Brain microvascular endothelial cell (primary cell): Measurements from ENCODE around the gene RNU6-8.
A peak's percentile ranks its signal among the peaks of the same experiment; 100 is the strongest.

Experiments
- DNase-seq: peaks from one replicate; pipeline ENCODE4 v3.0.0-alpha.2; 2020
- H3K27ac ChIP-seq: fragments of 250-450 bp; sonication (Bioruptor Pico); 2 replicates; pipeline ENCODE4 v1.5.1; 2020; ENCODE audit warnings: mild to moderate bottlenecking, moderate library complexity
- H3K27me3 ChIP-seq: fragments of 250-450 bp; sonication (Bioruptor Pico); replicated peaks from 2 replicates; pipeline ENCODE4 v1.5.1; 2020; ENCODE audit warnings: mild to moderate bottlenecking
- H3K36me3 ChIP-seq: fragments of 250-450 bp; sonication (Bioruptor Pico); replicated peaks from 2 replicates; pipeline ENCODE4 v1.5.1; 2020; ENCODE audit warnings: mild to moderate bottlenecking
- H3K4me3 ChIP-seq: 2 replicates; pipeline ENCODE4 v1.5.1; 2011; ENCODE audit warnings: low read depth, mild to moderate bottlenecking, control low read depth, low read length, moderate library complexity
- in situ Hi-C: cut with HindIII; loops from 2 replicates; pipeline ENCODE4 v1.10.0; 2017; ENCODE audit warnings: low sequenced_read_pairs, low pct_ligation_motif_present
- TF ChIP-seq, protein P1 (sequence below): IDR thresholded peaks from 2 replicates; pipeline ENCODE4 v1.5.1; 2011; ENCODE audit warnings: low read depth, mild to moderate bottlenecking, moderate library complexity, low read length, control low read depth, inconsistent platforms; ENCODE audit errors: missing control alignments

RNU6-8 gene

GRCh38 chr14:32212833-32213232 is 9.8 kb upstream of the RNU6-8 start:
- no peaks in the 10 kb centered on the region for H3K36me3 ChIP-seq
- no peak for DNase-seq
- TF ChIP-seq, protein P1, sequence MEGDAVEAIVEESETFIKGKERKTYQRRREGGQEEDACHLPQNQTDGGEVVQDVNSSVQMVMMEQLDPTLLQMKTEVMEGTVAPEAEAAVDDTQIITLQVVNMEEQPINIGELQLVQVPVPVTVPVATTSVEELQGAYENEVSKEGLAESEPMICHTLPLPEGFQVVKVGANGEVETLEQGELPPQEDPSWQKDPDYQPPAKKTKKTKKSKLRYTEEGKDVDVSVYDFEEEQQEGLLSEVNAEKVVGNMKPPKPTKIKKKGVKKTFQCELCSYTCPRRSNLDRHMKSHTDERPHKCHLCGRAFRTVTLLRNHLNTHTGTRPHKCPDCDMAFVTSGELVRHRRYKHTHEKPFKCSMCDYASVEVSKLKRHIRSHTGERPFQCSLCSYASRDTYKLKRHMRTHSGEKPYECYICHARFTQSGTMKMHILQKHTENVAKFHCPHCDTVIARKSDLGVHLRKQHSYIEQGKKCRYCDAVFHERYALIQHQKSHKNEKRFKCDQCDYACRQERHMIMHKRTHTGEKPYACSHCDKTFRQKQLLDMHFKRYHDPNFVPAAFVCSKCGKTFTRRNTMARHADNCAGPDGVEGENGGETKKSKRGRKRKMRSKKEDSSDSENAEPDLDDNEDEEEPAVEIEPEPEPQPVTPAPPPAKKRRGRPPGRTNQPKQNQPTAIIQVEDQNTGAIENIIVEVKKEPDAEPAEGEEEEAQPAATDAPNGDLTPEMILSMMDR = no peak
- no peaks in the 10 kb centered on the region for H3K27me3 ChIP-seq
- H3K27ac ChIP-seq = no peak overlapping the region
- in situ Hi-C loops = no loop called here
- no peak overlapping the region for H3K4me3 ChIP-seq

GRCh38 chr14:32211068-32211404 is 8.0 kb upstream of the RNU6-8 start:
- no peak for DNase-seq
- Histone ChIP-seq H3K27me3 (no peaks in the 10 kb centered on the region), H3K4me3 (no peak overlapping the region), H3K36me3 (no peaks in the 10 kb centered on the region), H3K27ac (no peak overlapping the region)
- TF ChIP-seq, protein P1 = peak; percentile 8
- in situ Hi-C loops = no loop called here

DNA sequence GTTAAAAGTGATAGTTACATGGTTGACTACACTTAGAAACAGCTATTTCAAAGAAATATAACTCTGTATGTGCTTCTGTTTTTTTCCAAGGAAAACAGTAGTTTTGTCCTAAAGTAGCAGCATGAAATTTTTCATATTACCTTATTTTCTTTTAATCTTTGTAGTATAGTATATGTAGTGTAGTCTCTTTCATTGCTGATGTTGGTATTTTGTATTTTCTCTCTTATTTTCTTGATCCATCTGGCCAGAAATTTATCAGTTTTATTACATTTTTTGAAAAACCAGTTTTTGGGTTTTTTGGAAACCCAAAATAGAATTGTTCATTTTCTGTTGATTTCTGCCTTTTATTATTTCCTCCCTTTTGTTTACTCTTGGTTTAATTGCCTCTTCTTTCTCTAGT is 6.4 kb upstream of the RNU6-8 start:
- in situ Hi-C loops = no loop called here
- H3K27ac ChIP-seq = no peak overlapping the region
- TF ChIP-seq, protein P1 = no peak
- no peaks in the 10 kb centered on the region for H3K36me3 ChIP-seq
- no peaks in the 10 kb centered on the region for H3K27me3 ChIP-seq
- H3K4me3 ChIP-seq = no peak overlapping the region
- DNase-seq = no peak

- in situ Hi-C loops = no loop called here
These were observed 5.4 kb upstream of the RNU6-8 start for GRCh38 chr14:32208490-32208889.

GRCh38 chr14:32206552-32206951 is 3.5 kb upstream of the RNU6-8 start:
- TF ChIP-seq, protein P1 = no peak
- no peak for DNase-seq
- Histone ChIP-seq H3K4me3 (no peak overlapping the region), H3K27me3 (no peaks in the 10 kb centered on the region), H3K36me3 (no peaks in the 10 kb centered on the region), H3K27ac (no peak overlapping the region)
- in situ Hi-C loops = no loop called here

More at GRCh38 chr14:32208490-32208889, 5.4 kb upstream of the RNU6-8 start:
- TF ChIP-seq, protein P1 = no peak
- no peaks in the 10 kb centered on the region for H3K36me3 ChIP-seq
- no peak overlapping the region for H3K27ac ChIP-seq
- H3K27me3 ChIP-seq = no peaks in the 10 kb centered on the region
- no peak overlapping the region for H3K4me3 ChIP-seq
- DNase-seq = no peak

DNA sequence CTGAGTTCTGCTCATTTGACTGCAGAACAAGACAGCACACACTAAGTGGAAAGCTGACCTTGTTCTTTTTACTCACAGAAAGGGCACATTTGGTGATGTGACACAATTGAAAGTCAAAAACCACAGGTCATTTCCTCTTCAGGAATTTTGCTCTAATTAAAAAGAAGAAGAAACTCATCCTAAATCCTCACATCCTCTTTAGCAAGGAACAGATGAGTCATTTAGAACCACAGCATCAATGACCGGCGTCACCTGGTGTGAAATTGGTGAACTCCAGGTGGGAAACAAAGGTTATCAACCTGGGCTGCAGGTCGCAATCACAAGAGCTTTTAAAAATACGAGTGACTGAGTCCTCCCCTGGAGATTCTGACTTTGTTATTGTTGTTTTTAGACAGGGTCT is 2.9 kb upstream of the RNU6-8 start:
- Histone ChIP-seq H3K4me3 (no peak overlapping the region), H3K27me3 (no peaks in the 10 kb centered on the region), H3K36me3 (no peaks in the 10 kb centered on the region), H3K27ac (no peak overlapping the region)
- in situ Hi-C loops = no loop called here
- DNase-seq = no peak
- TF ChIP-seq, protein P1 = no peak
